GM21737 (cell line): ENCODE data around the gene RHPN2.

Experiments used
- ATAC-seq: cut with Tn5 transposase; IDR thresholded peaks from one replicate; pipeline ENCODE4 v1.9.1; 2021; ENCODE audit warnings: mild to moderate bottlenecking, moderate library complexity; ENCODE audit not compliant: unreplicated experiment

RHPN2 gene

DNA sequence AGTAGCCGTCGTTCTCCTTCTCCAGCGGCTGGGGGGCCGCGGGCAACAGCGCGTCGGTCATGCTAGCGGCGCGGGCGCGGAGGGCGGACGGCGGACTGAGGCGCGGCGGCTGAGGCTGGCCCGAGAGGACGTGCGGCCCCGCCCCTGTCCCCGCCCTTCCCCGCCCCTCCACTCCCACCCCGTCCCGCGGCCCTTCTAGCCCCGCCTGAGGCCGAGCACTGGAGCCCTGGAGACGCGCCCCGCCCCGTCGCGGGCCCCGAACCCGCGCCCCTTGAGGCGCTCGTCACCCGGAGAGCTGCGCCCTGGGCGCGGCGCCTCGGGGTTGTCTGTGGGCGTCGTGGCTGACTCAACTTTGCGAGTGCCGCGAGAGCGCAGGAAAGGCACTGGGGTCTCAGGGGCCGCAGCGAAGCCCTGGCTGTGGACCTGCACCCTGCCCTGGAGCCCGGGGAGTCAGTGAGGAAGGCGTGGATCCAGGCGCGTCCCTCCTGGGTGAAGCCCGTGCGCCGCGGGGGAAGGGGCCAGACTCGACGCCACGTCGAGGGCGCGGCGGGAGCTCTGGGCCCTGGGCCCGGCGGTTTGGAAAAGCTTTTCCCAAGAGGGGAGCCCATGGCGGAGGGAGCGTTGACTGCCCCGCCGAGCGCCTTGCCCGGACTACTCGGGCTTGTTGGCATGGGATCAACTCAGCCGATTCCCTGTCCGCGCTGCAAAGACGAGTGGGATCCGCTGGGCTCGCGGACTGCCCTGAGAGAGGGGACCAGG, at the start of gene RHPN2:
Gene RHPN2, minus strand, starts transcription at position 97 of the 759 bp plus-strand sequence. Its CDS starts 36 bp downstream, at position 61.
- ATAC-seq, result peak; percentile 87

DNA sequence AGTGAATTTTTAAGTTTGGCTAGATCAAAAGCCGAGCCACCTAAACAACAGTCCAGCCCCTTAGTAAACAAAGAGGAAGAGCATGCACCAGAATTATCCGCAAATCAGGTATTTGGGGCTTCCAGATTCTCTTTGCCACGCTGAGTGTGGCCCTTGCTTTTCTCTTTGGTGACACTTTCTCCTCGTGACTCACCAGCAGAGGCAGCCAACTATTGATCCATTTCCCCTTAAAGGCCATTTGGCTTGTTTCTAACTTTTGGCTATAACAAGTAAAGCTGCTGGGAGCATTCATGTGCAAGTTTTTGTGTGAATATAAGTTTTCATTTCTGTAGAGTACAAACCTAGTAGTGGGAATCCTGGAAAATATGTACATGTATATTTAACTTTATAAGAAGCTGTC, 49.6 kb upstream of the RHPN2 start:
- no peak for ATAC-seq

DNA sequence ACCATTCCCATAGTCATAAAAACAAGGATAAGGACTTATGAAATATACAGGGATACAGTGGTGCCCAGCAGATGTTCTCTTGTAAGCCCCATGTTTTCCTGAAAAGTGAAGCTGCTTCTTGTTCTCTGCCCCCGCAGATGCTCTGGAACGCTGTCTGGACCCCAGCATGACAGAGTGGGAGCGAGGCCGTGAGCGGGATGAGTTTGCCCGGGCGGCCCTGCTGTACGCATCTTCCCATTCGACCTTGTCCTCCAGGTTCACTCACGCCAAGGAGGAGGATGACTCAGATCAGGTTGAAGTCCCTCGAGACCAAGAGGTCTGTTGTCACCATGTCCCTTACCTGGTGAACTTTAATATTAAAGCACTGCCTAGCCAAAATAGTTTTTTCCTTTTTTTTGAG, 46.9 kb upstream of the RHPN2 start:
- no peak for ATAC-seq

DNA sequence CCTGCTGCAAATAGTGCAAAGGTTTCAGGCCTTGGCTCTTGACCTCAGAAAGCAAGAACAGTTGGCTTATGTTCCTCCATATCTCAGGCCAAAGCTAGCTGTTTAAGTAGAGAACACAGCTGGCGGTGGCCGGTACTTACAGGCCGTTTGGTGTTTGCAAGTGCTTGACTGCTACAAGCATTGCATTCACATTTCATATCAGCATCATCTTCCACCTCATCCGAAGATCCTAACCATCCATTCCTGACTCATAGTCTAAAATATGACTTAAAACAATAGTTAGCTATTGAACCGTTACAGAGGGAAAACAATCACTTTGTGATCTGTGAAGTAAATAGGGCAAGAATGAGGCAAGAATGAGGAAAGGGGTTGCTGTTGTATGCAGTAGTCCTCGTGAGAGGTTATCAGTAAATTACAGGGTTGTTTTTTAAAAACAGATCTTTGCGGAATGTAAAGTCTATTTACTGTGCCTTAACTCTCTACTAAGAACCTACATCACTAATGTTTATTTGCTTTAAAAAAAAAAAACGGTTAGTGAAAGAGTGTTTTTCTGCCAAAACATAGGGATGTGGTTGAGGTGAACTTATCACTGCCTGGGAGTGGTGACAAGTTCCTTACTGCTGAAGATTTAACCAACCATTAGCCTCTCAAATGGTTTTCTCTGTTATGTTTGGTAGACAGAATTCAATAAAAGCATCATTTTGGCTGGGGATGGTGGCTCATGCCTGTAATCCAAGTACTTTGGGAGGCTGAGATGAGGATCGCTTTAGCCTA, 45.6 kb upstream of the RHPN2 start:
- no peak for ATAC-seq

DNA sequence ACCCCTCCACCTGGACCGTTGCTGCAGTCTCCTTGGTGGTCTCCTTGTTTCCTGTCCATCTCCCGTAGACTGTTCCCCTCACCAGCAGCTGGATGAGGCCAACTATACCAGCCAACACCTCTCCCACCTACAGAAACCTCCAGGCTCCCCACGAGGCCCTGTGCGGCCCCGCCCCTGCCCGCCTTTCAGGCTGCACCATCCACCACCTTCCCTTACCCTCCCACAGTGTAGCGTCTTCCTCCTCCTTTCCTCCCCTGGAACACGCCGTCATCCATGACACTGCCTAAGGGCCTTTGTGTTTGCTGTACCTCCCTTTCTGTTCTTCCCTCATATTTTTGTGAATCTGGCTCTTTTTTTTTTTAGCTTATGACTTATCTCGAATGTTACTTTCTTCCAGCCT, 43.5 kb upstream of the RHPN2 start:
- no peak for ATAC-seq

DNA sequence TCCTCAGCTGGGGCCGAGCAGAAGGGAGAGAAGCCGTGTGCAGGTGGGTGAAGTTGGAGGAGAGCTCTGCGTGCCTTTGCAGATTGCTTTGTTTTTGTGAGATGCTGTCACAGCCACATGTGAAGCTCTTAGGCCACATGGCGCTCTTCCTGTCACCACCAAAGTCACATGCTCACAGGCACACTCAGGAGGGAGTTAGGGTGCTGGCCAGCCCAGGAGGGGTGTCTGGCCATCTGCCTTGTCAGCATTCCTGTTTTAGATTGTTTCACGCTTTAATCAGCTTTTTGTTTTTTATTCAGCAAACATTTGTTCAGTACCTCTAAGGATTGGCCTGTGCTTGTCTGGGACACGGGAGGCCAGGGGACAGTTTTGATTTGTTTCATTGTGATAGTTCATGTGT, 38.2 kb upstream of the RHPN2 start:
- no peak for ATAC-seq

DNA sequence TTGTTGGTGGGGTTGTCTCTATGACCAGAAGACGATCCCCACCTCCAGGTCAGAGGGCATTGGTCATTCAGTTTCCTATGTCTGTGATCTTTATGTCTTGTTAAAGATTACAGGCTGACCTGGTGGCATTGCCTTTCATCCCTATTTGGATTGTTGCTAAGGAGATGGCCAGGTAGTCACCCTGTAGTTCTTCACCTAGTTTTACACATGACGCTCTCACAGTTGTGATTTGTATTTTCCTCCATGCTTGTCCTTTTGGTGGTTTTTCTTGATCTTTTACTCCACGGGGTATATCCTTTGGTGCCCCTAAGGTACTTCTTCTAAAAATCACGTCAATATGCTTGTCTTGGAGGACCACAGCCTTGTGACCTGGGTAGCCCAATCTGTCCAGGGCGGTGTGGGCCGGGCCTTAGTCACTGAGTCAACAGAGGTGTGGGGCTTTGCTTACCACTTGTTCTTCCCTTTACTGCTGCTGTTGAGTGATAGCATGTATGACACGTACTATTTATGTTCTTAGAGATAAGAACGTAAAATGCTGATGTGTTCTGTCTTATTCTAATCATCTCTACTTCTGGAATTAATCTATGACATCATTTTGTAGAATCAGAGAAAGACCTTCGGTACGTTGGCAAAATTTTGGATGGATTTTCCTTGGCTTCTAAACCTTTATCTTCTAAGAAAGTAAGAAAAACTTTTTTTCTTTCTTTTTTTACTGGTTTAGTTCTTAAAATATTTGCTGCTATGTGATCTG, 36.4 kb upstream of the RHPN2 start:
- ATAC-seq, result no peak

DNA sequence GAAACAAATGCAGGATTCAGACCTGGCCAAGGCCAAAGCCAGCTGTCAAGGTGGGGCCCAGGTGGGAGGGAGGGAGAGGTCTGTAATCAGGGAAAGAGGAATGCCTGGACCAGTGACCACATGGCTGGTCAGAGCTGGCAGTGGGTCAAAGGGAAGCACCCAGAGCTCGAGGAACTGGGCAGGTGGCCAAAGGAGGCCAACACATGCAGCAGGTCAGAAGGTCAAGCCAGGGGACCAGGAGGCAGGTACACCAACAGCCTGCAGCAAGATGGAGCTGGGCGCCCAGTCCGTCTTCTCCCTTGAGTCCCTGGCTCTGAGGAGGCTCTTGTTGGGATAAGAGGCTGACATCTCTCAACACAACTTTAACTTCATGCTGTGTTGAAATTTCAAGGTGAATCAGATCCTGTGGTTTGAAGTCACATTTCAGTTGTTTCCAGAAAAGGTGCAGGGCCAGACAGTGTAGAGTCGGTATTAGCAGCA, 33.4 kb upstream of the RHPN2 start:
- no peak for ATAC-seq

DNA sequence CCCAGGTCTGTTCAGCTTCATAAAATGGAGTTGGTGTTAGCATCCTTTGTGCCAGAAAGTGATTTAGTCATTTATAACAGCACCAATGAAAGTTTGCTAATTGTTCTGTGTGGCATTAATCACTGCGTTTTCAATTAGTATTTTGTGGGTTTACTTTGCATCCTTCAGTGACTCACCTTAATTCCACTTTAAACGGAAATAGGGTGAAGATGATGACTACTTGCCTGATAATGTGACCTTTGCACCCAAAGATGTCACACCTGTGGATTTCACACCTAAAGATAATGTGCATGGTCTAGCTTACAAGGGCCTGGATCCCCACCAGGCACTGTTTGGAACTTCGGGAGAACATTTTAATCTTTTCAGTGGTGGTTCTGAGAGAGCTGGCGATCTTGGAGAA, 31.3 kb upstream of the RHPN2 start:
- ATAC-seq, result no peak

DNA sequence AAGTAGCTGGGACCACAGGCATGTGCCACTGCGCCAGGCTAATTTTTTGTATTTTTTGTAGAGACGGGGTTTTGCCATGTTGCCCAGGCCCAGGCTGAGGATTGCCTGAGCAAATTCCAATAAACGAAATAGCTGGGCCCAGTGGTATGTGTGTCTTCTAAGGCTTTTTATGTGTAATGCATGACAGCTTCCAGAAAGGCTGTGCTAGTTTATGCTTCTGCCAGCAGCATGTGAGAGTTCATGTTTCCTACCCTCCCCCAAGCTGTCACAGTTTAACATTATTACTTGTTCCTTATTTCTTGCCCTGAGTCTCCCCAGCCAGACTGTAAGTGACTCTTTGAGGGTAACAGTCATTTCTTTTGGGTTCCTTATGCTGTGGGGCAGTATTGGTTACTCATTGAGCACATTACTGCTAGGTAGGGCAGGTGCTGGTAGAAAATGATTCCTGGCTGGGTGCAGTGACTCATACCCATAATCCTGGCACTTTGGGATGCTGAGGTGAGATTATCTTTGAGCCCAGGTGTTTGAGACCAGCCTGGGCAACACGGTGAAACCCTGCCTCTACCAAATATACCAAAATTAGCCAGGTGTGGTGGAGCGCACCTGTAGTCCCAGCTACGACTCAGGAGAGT, 29.9 kb upstream of the RHPN2 start:
- ATAC-seq, result no peak

DNA sequence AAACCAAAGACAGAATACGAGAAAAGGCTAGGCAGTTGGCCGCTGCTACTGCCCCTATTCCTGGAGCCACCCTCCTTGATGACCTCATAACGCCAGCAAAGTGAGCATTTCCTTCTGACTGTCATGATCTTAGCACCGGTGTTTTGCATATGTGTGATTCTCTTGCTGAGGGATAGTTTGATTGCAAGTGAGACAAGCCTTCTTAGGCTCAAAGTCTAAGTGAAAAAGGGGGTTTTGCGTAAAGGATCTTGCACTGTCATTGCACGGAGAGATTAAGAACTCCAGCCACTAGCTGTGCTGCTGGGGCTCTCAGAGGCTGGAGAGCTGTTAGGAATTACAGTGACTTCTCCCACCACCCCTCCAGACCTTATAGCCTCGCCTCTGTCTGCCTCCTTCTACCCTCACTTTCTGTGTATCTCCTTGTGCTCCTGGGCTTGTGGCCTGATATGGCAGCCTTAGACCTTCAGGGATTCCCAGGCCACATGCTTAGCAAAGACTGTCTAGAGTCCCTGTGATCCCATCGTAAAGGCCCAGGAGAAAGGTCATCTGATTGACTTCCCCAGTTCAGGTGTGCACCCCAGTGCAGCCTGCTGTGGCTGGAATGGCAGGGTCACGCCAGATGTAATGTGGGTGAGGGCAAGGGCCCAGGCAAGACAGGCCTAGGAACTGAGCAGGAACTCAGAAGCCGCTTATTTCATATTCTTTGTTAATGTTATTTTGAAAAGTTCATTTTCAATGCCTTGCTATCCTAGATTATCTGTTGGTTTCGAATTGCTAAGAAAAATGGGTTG, 28.9 kb upstream of the RHPN2 start:
- no peak for ATAC-seq

DNA sequence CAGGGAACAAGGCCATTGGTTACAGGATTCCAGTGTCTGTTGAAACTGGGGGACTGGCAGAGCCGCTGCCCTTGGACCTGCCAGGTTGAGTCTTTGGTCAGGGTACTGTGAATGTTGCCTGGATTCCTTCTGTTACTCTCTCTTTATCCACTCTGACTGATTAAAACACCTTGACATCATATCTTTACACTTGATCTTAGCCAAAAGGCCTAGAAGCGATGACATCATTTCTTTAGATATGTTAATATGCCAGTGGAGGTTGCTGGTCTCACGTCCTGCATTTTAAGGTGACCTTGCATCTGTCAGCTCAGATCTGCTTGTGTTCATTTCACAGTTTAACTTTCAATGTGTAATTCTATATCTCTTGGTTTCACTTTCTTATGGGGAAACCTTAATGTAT, 25.5 kb upstream of the RHPN2 start:
- ATAC-seq, result no peak

DNA sequence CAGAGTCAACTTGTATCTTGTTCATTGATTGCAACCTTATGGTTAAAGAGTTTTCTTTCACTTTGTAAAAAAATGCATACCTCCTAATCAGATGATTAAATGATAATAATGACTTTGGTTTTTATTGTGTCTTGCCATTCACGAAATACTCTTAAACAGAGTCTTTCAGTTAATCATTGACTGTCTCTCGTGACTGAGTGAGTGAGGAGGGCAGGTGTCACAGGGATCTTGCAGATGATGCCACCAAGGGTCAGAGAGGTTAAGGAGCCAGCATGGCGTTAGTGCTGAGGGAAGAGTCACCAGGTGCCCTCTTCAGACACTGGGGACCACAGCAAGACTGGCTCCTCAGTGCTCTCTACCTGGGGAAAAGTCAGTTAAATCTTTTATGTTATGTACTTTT, 24.3 kb upstream of the RHPN2 start:
- ATAC-seq, result no peak

DNA sequence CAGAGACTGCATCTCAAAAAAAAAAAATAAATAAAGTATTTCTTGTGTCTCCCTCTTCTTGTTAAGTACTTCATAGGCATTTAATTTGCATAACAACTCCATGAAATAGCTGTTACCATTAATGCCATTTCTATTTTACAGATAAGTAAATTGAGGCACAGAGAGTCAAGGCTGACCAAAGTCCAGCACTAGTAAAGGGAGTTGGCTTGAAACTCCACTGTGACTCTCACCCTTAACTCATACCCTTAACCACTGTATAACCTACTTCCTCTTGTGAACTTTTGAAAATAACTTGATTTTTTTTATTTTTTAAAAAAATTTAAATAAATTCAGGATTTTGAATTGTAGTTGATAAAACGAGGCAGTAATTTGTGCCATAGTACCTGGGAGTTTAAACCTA, 22.3 kb upstream of the RHPN2 start:
- no peak for ATAC-seq

DNA sequence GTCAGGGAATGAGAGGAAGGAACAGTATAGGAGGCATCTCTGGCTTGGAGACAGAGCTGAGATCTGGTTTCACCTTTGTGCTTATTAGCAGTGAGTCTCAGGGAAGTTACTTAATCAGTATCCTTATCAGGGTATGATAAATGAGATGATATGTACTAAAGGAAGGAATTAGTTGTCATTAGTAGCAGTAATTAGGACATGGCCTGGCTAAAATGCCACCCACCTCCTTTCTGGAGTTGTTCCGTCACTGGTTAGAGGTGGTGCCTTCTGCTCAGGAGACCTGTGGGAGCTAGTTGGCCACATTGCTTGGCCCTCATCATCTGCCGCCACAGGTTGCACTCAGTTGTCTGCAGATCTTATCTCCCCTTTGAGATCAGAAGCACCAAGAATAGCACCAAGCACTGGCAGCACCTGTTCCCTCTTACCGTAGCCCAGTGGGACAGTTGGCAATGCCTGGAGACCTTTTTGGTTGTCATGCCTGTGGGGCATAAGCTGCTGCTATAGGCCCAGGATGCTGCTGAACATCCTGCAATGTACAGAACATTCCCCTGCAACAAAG, 21.0 kb upstream of the RHPN2 start:
- ATAC-seq, result no peak

DNA sequence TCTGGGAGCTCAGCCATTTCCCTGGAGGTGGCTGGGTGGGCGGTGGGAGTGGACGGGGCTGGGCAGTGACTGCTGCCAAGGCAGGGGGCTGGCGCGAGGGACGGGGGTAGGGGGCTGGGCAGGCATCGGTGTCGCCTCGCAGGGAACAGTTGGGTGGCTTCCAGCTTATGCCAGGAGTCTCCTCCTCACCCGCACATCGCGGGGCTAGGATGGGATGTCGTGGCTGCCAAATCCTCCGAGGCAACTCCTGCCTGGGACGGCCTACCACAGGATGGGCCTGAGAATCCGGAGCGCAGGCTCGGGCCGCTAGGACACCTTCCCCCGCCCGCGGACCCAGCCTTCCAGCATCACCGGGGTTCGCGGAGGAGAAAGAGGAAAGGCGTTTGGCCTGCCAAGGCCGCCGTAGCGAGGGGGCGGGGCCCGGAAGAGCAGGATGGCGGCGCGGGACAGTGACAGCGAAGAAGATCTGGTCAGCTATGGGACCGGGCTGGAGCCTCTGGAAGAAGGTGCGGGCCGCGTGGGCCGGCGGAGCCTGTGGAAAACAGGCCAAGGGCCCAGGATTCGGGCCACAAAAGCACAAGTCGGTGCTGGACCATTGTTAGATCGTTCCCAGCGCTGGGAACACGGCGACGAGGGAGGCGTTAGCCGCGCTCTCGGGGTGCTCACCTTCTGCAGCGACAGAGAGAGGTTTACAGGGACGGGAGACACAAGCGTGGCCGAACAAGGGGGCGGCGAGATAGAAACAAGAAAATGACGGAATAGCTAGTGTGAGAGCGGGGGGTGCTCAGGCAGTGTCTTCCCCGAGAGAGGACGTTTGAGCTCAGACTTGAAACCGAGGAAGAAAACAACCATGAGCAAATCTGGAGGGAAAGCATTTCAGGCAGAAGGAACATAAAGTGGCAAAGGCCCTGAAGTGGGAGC, 16.3 kb upstream of the RHPN2 start, which contains the start of gene GPATCH1:
Gene GPATCH1, plus strand, starts transcription at position 421 of the 921 bp plus-strand sequence. Its CDS starts 13 bp downstream, at position 434.
- ATAC-seq, result peak; percentile 94

DNA sequence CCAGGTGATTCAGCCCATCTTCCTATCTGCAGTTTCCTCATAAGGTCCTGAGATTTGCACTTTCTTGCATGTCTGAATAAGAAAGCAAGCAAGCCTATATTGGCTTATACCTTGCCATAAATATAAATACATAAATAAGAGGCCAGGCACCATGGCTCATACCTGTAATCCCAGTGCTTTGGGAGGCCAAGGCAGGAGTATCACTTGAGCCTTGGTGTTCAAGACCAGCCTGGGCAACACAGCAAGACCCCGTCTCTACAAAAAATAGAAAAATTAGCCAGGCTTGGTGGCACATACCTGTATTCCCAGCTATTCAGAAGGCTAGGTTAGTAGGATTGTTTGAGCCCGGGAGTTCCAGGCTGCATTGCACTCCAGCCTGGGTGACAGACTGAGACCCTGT, 10.8 kb upstream of the RHPN2 start:
- no peak for ATAC-seq

DNA sequence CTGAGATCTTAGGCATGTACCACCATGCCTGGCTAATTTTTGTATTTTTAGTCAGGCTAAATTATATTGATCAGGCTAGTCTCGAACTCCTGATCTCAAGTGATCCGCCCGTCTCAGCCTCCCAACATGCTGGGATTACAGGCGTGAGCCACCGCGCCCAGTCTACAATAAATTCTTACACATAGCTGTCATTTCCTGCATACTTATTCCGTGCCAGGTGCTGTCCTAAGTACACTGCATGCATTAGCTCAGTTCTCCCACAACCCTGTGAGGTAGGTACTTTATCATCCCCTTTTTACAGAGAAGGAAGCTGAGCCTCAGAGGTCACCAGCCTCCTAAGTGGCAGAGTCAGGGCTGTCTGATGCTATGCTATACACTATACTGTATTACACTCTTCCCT, 7.2 kb upstream of the RHPN2 start:
- no peak for ATAC-seq

DNA sequence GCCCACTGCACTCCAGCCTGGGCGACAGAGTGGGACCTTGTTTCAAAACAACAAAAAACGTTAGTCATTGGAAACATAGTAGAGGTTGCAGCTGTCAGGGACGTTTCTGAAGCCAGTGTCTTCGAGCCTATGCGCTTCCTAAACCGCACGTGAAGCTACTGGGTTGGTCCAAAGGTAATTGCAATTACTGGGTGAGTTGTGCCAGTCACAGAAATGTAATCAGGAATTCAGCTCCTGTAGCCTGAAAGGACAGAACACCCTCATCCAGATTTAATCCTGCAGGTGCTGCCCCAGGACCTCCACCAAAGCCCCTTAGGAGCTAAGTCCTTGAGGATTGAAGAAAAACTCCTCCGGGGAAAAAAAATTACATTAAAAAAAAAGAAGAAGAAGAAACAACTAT, 2.4 kb upstream of the RHPN2 start:
- no peak for ATAC-seq
